ENCODE data around the gene DNAH17.

DNAH17 gene

GRCh38 chr17:78426293-78426879, 150.8 kb downstream of the DNAH17 start:
- no peaks in the 10 kb centered on the region for H3K9me3 ChIP-seq (ENCODE audit: control insufficient read depth, insufficient read depth, low read length)
- peaks cover 10% of the 10 kb centered on the region for H3K4me1 ChIP-seq (ENCODE audit: insufficient read depth, low read length)
- no peak overlapping the region for H3K9ac ChIP-seq (ENCODE audit: low read depth, low read length)
- H3K36me3 ChIP-seq (ENCODE audit: insufficient read depth, low read length): peaks cover 25% of the 10 kb centered on the region

- Histone ChIP-seq H3K9me3 (ENCODE audit: control insufficient read depth, insufficient read depth, low read length) (no peaks in the 10 kb centered on the region), H3K36me3 (ENCODE audit: insufficient read depth, low read length) (peaks cover 26% of the 10 kb centered on the region), H3K4me1 (ENCODE audit: insufficient read depth, low read length) (peaks cover 7% of the 10 kb centered on the region), H3K9ac (ENCODE audit: low read depth, low read length) (no peak overlapping the region)
Measured at GRCh38 chr17:78425429-78425828, 151.8 kb downstream of the DNAH17 start.

GRCh38 chr17:78423961-78424675, 153.1 kb downstream of the DNAH17 start:
- Histone ChIP-seq H3K4me1 (ENCODE audit: insufficient read depth, low read length) (peaks cover 7% of the 10 kb centered on the region), H3K9me3 (ENCODE audit: control insufficient read depth, insufficient read depth, low read length) (no peaks in the 10 kb centered on the region), H3K9ac (ENCODE audit: low read depth, low read length) (no peak overlapping the region), H3K36me3 (ENCODE audit: insufficient read depth, low read length) (peaks cover 37% of the 10 kb centered on the region)

GRCh38 chr17:78422872-78423588, 154.2 kb downstream of the DNAH17 start:
- Histone ChIP-seq H3K9ac (ENCODE audit: low read depth, low read length) (no peak overlapping the region), H3K9me3 (ENCODE audit: control insufficient read depth, insufficient read depth, low read length) (no peaks in the 10 kb centered on the region), H3K36me3 (ENCODE audit: insufficient read depth, low read length) (peaks cover 39% of the 10 kb centered on the region), H3K4me1 (ENCODE audit: insufficient read depth, low read length) (peaks cover 4% of the 10 kb centered on the region; the same call in 1 of the 2 replicates)

- Histone ChIP-seq H3K9ac (ENCODE audit: low read depth, low read length) (no peak overlapping the region), H3K36me3 (ENCODE audit: insufficient read depth, low read length) (peaks cover 39% of the 10 kb centered on the region)
Measured at GRCh38 chr17:78422267-78422605, 155.0 kb downstream of the DNAH17 start.

GRCh38 chr17:78421534-78422266, 155.5 kb downstream of the DNAH17 start:
- Histone ChIP-seq H3K9me3 (ENCODE audit: control insufficient read depth, insufficient read depth, low read length) (no peaks in the 10 kb centered on the region), H3K36me3 (ENCODE audit: insufficient read depth, low read length) (peaks cover 39% of the 10 kb centered on the region), H3K9ac (ENCODE audit: low read depth, low read length) (no peak overlapping the region), H3K4me1 (ENCODE audit: insufficient read depth, low read length) (0 out of 2 replicates have a peak, but pooled peaks cover 4% of the 10 kb centered on the region)

More at GRCh38 chr17:78422267-78422605, 155.0 kb downstream of the DNAH17 start:
- 0 out of 2 replicates have a peak, but pooled peaks cover 4% of the 10 kb centered on the region for H3K4me1 ChIP-seq (ENCODE audit: insufficient read depth, low read length)
- H3K9me3 ChIP-seq (ENCODE audit: control insufficient read depth, insufficient read depth, low read length): no peaks in the 10 kb centered on the region

- no peak overlapping the region for H3K9ac ChIP-seq (ENCODE audit: low read depth, low read length)
- H3K36me3 ChIP-seq (ENCODE audit: insufficient read depth, low read length): peaks cover 39% of the 10 kb centered on the region
- no peaks in the 10 kb centered on the region for H3K9me3 ChIP-seq (ENCODE audit: control insufficient read depth, insufficient read depth, low read length)
- H3K4me1 ChIP-seq (ENCODE audit: insufficient read depth, low read length): 0 out of 2 replicates have a peak, but pooled peaks cover 4% of the 10 kb centered on the region
Measured at GRCh38 chr17:78421084-78421533, 156.1 kb downstream of the DNAH17 start.

GRCh38 chr17:78419970-78420815, 157.0 kb downstream of the DNAH17 start:
- 0 out of 2 replicates have a peak, but pooled peaks cover 4% of the 10 kb centered on the region for H3K4me1 ChIP-seq (ENCODE audit: insufficient read depth, low read length)
- H3K36me3 ChIP-seq (ENCODE audit: insufficient read depth, low read length): peaks cover 35% of the 10 kb centered on the region
- no peaks in the 10 kb centered on the region for H3K9me3 ChIP-seq (ENCODE audit: control insufficient read depth, insufficient read depth, low read length)
- H3K9ac ChIP-seq (ENCODE audit: low read depth, low read length): no peak overlapping the region

- no peaks in the 10 kb centered on the region for H3K9me3 ChIP-seq (ENCODE audit: control insufficient read depth, insufficient read depth, low read length)
- H3K4me1 ChIP-seq (ENCODE audit: insufficient read depth, low read length): 0 out of 2 replicates have a peak, but pooled peaks cover 4% of the 10 kb centered on the region
- H3K36me3 ChIP-seq (ENCODE audit: insufficient read depth, low read length): peaks cover 20% of the 10 kb centered on the region
- H3K9ac ChIP-seq (ENCODE audit: low read depth, low read length): no peak overlapping the region
Measured at GRCh38 chr17:78418326-78419026, 158.7 kb downstream of the DNAH17 start.

- peaks cover 27% of the 10 kb centered on the region for H3K36me3 ChIP-seq (ENCODE audit: insufficient read depth, low read length)
- no peaks in the 10 kb centered on the region for H3K9me3 ChIP-seq (ENCODE audit: control insufficient read depth, insufficient read depth, low read length)
- H3K9ac ChIP-seq (ENCODE audit: low read depth, low read length): no peak overlapping the region
- 0 out of 2 replicates have a peak, but pooled peaks cover 4% of the 10 kb centered on the region for H3K4me1 ChIP-seq (ENCODE audit: insufficient read depth, low read length)
Measured at GRCh38 chr17:78417531-78417909, 159.7 kb downstream of the DNAH17 start.

GRCh38 chr17:78416791-78417530, 160.2 kb downstream of the DNAH17 start:
- Histone ChIP-seq H3K9ac (ENCODE audit: low read depth, low read length) (no peak overlapping the region), H3K9me3 (ENCODE audit: control insufficient read depth, insufficient read depth, low read length) (no peaks in the 10 kb centered on the region), H3K4me1 (ENCODE audit: insufficient read depth, low read length) (no peaks in the 10 kb centered on the region), H3K36me3 (ENCODE audit: insufficient read depth, low read length) (peaks cover 24% of the 10 kb centered on the region)

- no peak overlapping the region for H3K9ac ChIP-seq (ENCODE audit: low read depth, low read length)
- no peaks in the 10 kb centered on the region for H3K9me3 ChIP-seq (ENCODE audit: control insufficient read depth, insufficient read depth, low read length)
- no peaks in the 10 kb centered on the region for H3K4me1 ChIP-seq (ENCODE audit: insufficient read depth, low read length)
- peaks cover 24% of the 10 kb centered on the region for H3K36me3 ChIP-seq (ENCODE audit: insufficient read depth, low read length)
Measured at GRCh38 chr17:78415821-78416711, 161.1 kb downstream of the DNAH17 start.

Measured in ES-I3 (cell line).